Panc1 (cell line): ENCODE data around the gene NTN3.

ENCODE experiments used
- CTCF ChIP-seq: fragments of 450-650 bp; IDR thresholded peaks from 2 replicates; pipeline ENCODE4 v1.5.1; 2017; ENCODE audit warnings: mild to moderate bottlenecking
- REST ChIP-seq, 2 experiments: IDR thresholded peaks; 2 replicates each; pipeline ENCODE4 v1.6.1; 2011 to 2012; ENCODE audit warnings: low read depth in 2 of 2, control low read depth in 1 of 2, low read length in 1 of 2, mild to moderate bottlenecking in 1 of 2, moderate library complexity in 1 of 2; ENCODE audit not compliant: insufficient read depth in 1 of 2
- SIN3A ChIP-seq: IDR thresholded peaks from 2 replicates; pipeline ENCODE4 v1.6.1; 2012; ENCODE audit warnings: low read depth, mild to moderate bottlenecking, low read length, moderate library complexity, borderline replicate concordance; ENCODE audit not compliant: insufficient read depth
- TCF7L2 ChIP-seq: IDR thresholded peaks from 2 replicates; pipeline ENCODE4 v1.6.1; 2011; ENCODE audit warnings: mild to moderate bottlenecking, low read depth, low read length, inconsistent platforms

- TF ChIP-seq CTCF (no peak), SIN3A (no peak; the same call in 1 of the 2 replicates), TCF7L2 (no peak), REST (IDR thresholded peaks at IDR 0.05; ENCODE audit: insufficient read depth in 1 of 2, low read depth in 2 of 2, low read length in 1 of 2) (no peak)
These were observed 3.8 kb downstream of the NTN3 start, which contains the start of gene TBC1D24 for GRCh38 chr16:2474877-2475412.
